IPS-20b (cell line): ENCODE results near the gene SLC9A5.

Experiments
- H3K27ac ChIP-seq: one replicate; pipeline ENCODE4 v1.5.1; 2013; ENCODE audit warnings: low read length
- H3K27me3 ChIP-seq: 2 replicates; pipeline ENCODE4 v1.6.1; 2013; ENCODE audit warnings: mild to moderate bottlenecking, low read length, inconsistent platforms; ENCODE audit not compliant: insufficient read depth
- H3K36me3 ChIP-seq: 2 replicates; pipeline ENCODE4 v1.6.1; 2013; ENCODE audit warnings: low read depth, mild to moderate bottlenecking, inconsistent platforms, low read length, moderate library complexity; ENCODE audit not compliant: insufficient read depth
- H3K4me1 ChIP-seq: 2 replicates; pipeline ENCODE4 v1.6.1; 2013; ENCODE audit warnings: mild to moderate bottlenecking, control low read depth, inconsistent platforms, low read length, moderate library complexity; ENCODE audit not compliant: insufficient read depth
- H3K4me3 ChIP-seq: 2 replicates; pipeline ENCODE4 v1.5.1; 2013; ENCODE audit warnings: mild to moderate bottlenecking, low read length, inconsistent platforms
- H3K9ac ChIP-seq: 2 replicates; pipeline ENCODE4 v1.6.1; 2013; ENCODE audit warnings: low read depth, mild to moderate bottlenecking, inconsistent platforms, low read length, moderate library complexity
- H3K9me3 ChIP-seq: 2 replicates; pipeline ENCODE4 v1.6.1; 2013; ENCODE audit warnings: mild to moderate bottlenecking, low read depth, low read length, inconsistent platforms; ENCODE audit not compliant: insufficient read depth

Gene SLC9A5

GRCh38 chr16:67254801-67255552 is 6.2 kb downstream of the SLC9A5 start:
- H3K4me3 ChIP-seq, result no peak overlapping the region
- H3K9ac ChIP-seq, result no peak overlapping the region
- peaks cover under 1% of the 10 kb centered on the region; the same call in 1 of the 2 replicates for H3K4me1 ChIP-seq
- no peak overlapping the region for H3K27ac ChIP-seq
- H3K36me3 ChIP-seq, result no peaks in the 10 kb centered on the region
- H3K27me3 ChIP-seq, result peaks cover 12% of the 10 kb centered on the region
- H3K9me3 ChIP-seq, result no peaks in the 10 kb centered on the region

- H3K36me3 ChIP-seq, result no peaks in the 10 kb centered on the region
- H3K9ac ChIP-seq, result no peak overlapping the region
- no peak overlapping the region for H3K4me3 ChIP-seq
- H3K27me3 ChIP-seq, result peaks cover 5% of the 10 kb centered on the region
- H3K9me3 ChIP-seq, result no peaks in the 10 kb centered on the region
- no peak overlapping the region for H3K27ac ChIP-seq
- H3K4me1 ChIP-seq, result no peaks in the 10 kb centered on the region
Measured at GRCh38 chr16:67255553-67256221, 6.9 kb downstream of the SLC9A5 start.

GRCh38 chr16:67256701-67257230 is 8.0 kb downstream of the SLC9A5 start:
- no peaks in the 10 kb centered on the region; the same call in 1 of the 2 replicates for H3K27me3 ChIP-seq

GRCh38 chr16:67257486-67258160 is 8.8 kb downstream of the SLC9A5 start:
- Histone ChIP-seq H3K27ac (no peak overlapping the region), H3K4me1 (no peaks in the 10 kb centered on the region), H3K36me3 (no peaks in the 10 kb centered on the region), H3K27me3 (no peaks in the 10 kb centered on the region), H3K9me3 (no peaks in the 10 kb centered on the region), H3K4me3 (no peak overlapping the region), H3K9ac (no peak overlapping the region)

More at GRCh38 chr16:67256701-67257230, 8.0 kb downstream of the SLC9A5 start:
- Histone ChIP-seq H3K4me1 (no peaks in the 10 kb centered on the region), H3K9me3 (no peaks in the 10 kb centered on the region), H3K36me3 (no peaks in the 10 kb centered on the region), H3K27ac (no peak overlapping the region), H3K9ac (no peak overlapping the region), H3K4me3 (no peak overlapping the region)

- no peak overlapping the region for H3K4me3 ChIP-seq
- H3K4me1 ChIP-seq, result no peaks in the 10 kb centered on the region
- H3K9ac ChIP-seq, result no peak overlapping the region
- H3K9me3 ChIP-seq, result no peaks in the 10 kb centered on the region
- H3K36me3 ChIP-seq, result no peaks in the 10 kb centered on the region
- peaks cover 4% of the 10 kb centered on the region; the same call in 1 of the 2 replicates for H3K27me3 ChIP-seq
- H3K27ac ChIP-seq, result no peak overlapping the region
Measured at GRCh38 chr16:67258161-67258835, 9.5 kb downstream of the SLC9A5 start.

- Histone ChIP-seq H3K27ac (no peak overlapping the region), H3K27me3 (peaks cover 4% of the 10 kb centered on the region; the same call in 1 of the 2 replicates)
Measured at GRCh38 chr16:67259705-67260104, 10.9 kb downstream of the SLC9A5 start.

GRCh38 chr16:67260426-67261063 is 11.8 kb downstream of the SLC9A5 start:
- Histone ChIP-seq H3K4me3 (no peak overlapping the region), H3K9me3 (no peaks in the 10 kb centered on the region), H3K27ac (no peak overlapping the region), H3K36me3 (no peaks in the 10 kb centered on the region), H3K27me3 (peaks cover 8% of the 10 kb centered on the region; the same call in 1 of the 2 replicates), H3K9ac (no peak overlapping the region), H3K4me1 (no peaks in the 10 kb centered on the region)

More at GRCh38 chr16:67259705-67260104, 10.9 kb downstream of the SLC9A5 start:
- Histone ChIP-seq H3K36me3 (no peaks in the 10 kb centered on the region), H3K9ac (no peak overlapping the region), H3K4me3 (no peak overlapping the region), H3K9me3 (no peaks in the 10 kb centered on the region), H3K4me1 (no peaks in the 10 kb centered on the region)

- no peaks in the 10 kb centered on the region for H3K36me3 ChIP-seq
- H3K27ac ChIP-seq, result no peak overlapping the region
- no peak overlapping the region for H3K4me3 ChIP-seq
- no peaks in the 10 kb centered on the region for H3K4me1 ChIP-seq
- no peaks in the 10 kb centered on the region for H3K9me3 ChIP-seq
- H3K9ac ChIP-seq, result no peak overlapping the region
- peaks cover 8% of the 10 kb centered on the region; the same call in 1 of the 2 replicates for H3K27me3 ChIP-seq
Measured at GRCh38 chr16:67263201-67263600, 14.4 kb downstream of the SLC9A5 start.

GRCh38 chr16:67264277-67264676 is 15.5 kb downstream of the SLC9A5 start:
- H3K9ac ChIP-seq, result no peak overlapping the region
- H3K4me3 ChIP-seq, result no peak overlapping the region
- no peaks in the 10 kb centered on the region for H3K36me3 ChIP-seq
- H3K4me1 ChIP-seq, result no peaks in the 10 kb centered on the region
- H3K9me3 ChIP-seq, result no peaks in the 10 kb centered on the region
- peaks cover 8% of the 10 kb centered on the region; the same call in 1 of the 2 replicates for H3K27me3 ChIP-seq
- H3K27ac ChIP-seq, result no peak overlapping the region

GRCh38 chr16:67264866-67265265 is 16.1 kb downstream of the SLC9A5 start:
- H3K27me3 ChIP-seq, result peaks cover 8% of the 10 kb centered on the region; the same call in 1 of the 2 replicates
- H3K27ac ChIP-seq, result no peak overlapping the region
- no peak overlapping the region for H3K9ac ChIP-seq
- H3K4me3 ChIP-seq, result no peak overlapping the region
- H3K4me1 ChIP-seq, result 0 out of 2 replicates have a peak, but pooled peaks cover 3% of the 10 kb centered on the region
- no peaks in the 10 kb centered on the region for H3K36me3 ChIP-seq
- no peaks in the 10 kb centered on the region for H3K9me3 ChIP-seq
